DMS 273 treated with DMSO at 0.1 percent for 48 hours (cell line): ENCODE results near the gene MAK.
"Not testable (repeated sequence)": the region's sequence is repeated elsewhere in the genome, so short reads cannot be mapped to it uniquely, and the experiment has no call there.

ENCODE experiments used
- DNase-seq: peaks from one replicate; lab custom pipeline; 2025; lab: John Stamatoyannopoulos, UW

The MAK gene

GRCh38 chr6:10853849-10854300 is 15.5 kb upstream of the MAK start:
- DNase-seq, result not testable (repeated sequence)

GRCh38 chr6:10852361-10852960 is 14.1 kb upstream of the MAK start:
- no peak for DNase-seq

GRCh38 chr6:10850728-10851127 is 12.4 kb upstream of the MAK start:
- no peak for DNase-seq

GRCh38 chr6:10849901-10850300 is 11.6 kb upstream of the MAK start:
- DNase-seq, result no peak

GRCh38 chr6:10847684-10848083 is 9.3 kb upstream of the MAK start:
- DNase-seq, result no peak

- no peak for DNase-seq
Measured at GRCh38 chr6:10843554-10843953, 5.2 kb upstream of the MAK start.

- DNase-seq, result no peak
Measured at GRCh38 chr6:10838794-10839333, 525 bp upstream of the MAK start.

GRCh38 chr6:10837622-10837994 is 731 bp downstream of the MAK start:
- no peak for DNase-seq

GRCh38 chr6:10837009-10837621 is 1.2 kb downstream of the MAK start:
- no peak for DNase-seq

- DNase-seq, result no peak
Measured at GRCh38 chr6:10834823-10835222, 3.5 kb downstream of the MAK start.

- DNase-seq, result no peak
Measured at GRCh38 chr6:10831609-10832008, 6.7 kb downstream of the MAK start.

GRCh38 chr6:10824819-10825218 is 13.5 kb downstream of the MAK start:
- no peak for DNase-seq

- no peak for DNase-seq
Measured at GRCh38 chr6:10824297-10824696, 14.0 kb downstream of the MAK start.

GRCh38 chr6:10814176-10814575 is 24.2 kb downstream of the MAK start:
- DNase-seq, result not testable (repeated sequence)

- DNase-seq, result no peak
Measured at GRCh38 chr6:10809098-10809497, 29.2 kb downstream of the MAK start.

- DNase-seq, result no peak
Measured at GRCh38 chr6:10808376-10808775, 30.0 kb downstream of the MAK start.

- peak; percentile 12 for DNase-seq
Measured at GRCh38 chr6:10801224-10801848, 37.0 kb downstream of the MAK start.

GRCh38 chr6:10800810-10801209 is 37.5 kb downstream of the MAK start:
- DNase-seq, result no peak

- no peak for DNase-seq
Measured at GRCh38 chr6:10794239-10794638, 44.1 kb downstream of the MAK start.

- no peak for DNase-seq
Measured at GRCh38 chr6:10793695-10794094, 44.6 kb downstream of the MAK start.

GRCh38 chr6:10793035-10793434 is 45.3 kb downstream of the MAK start:
- DNase-seq, result no peak

- DNase-seq, result no peak
Measured at GRCh38 chr6:10792101-10792500, 46.2 kb downstream of the MAK start.

- DNase-seq, result no peak
Measured at GRCh38 chr6:10791673-10792072, 46.7 kb downstream of the MAK start.
